Testis (tissue), 3 donors: ENCODE data around the gene CSRP2. TPM values are rescaled to one million over a fixed set of nuclear protein-coding genes. Genes with fewer than 3 reads are reported as not detected.

ENCODE experiments used
- DNase-seq: peaks from one replicate; pipeline ENCODE4 v3.0.0-alpha.2; 2019
- H3K27ac ChIP-seq, 2 donors: fragments of 200-600 bp; sonication (generic); one replicate each; pipeline ENCODE4 v1.5.1; 2019
- H3K27me3 ChIP-seq: fragments of 200-600 bp; sonication (generic); one replicate; pipeline ENCODE4 v1.5.1; 2019
- H3K36me3 ChIP-seq: fragments of 200-600 bp; sonication (generic); one replicate; pipeline ENCODE4 v1.5.1; 2017; ENCODE audit warnings: low read depth; ENCODE audit errors: missing control alignments
- H3K4me1 ChIP-seq: fragments of 200-600 bp; sonication (generic); one replicate; pipeline ENCODE4 v1.5.1; 2019
- H3K4me3 ChIP-seq, 2 donors: fragments of 200-600 bp; sonication (generic); one replicate each; pipeline ENCODE4 v1.5.1; 2017 to 2019
- H3K9me3 ChIP-seq: fragments of 200-600 bp; sonication (generic); one replicate; pipeline ENCODE4 v1.5.1; 2017
- CTCF ChIP-seq, 3 experiments: fragments of 450-650 bp in 2 of 3; fragments of 200-600 bp in 1 of 3; sonication (generic) in 1 of 3; IDR thresholded peaks; one replicate each; pipeline ENCODE4 v1.5.1; 2016 to 2019; ENCODE audit warnings: antibody characterized with exemption in 3 of 3, mild to moderate bottlenecking in 2 of 3, moderate library complexity in 1 of 3
- POLR2A ChIP-seq: fragments of 450-650 bp; IDR thresholded peaks from one replicate; pipeline ENCODE4 v1.6.1; 2017; ENCODE audit warnings: antibody characterized with exemption, mild to moderate bottlenecking, moderate library complexity
- WGBS, 2 donors: methylation state at CpG; one replicate each; pipeline ENCODE4 v1.1.5; 2018; 5-methylcytosine and 5-hydroxymethylcytosine counted together
- intact Hi-C: fragments of 100-400 bp; cut with DNase I; formaldehyde crosslinking; loops from one replicate; pipeline ENCODE4 v1.15.1; 2023; ENCODE audit warnings: low total_unique reads
- polyA plus RNA-seq: library from polyadenylated mRNA; stranded (reverse); fragments of 350-450 nt; fragmentation: Illumina TruSeq; extraction: RNeasy Lipid Tissue Mini Kit (QIAGEN cat#74804); gene quantifications from one replicate; pipeline ENCODE4 v1.2.3, GENCODE V29; 2014; ENCODE audit warnings: low read depth, low replicate concordance; ENCODE audit not compliant: insufficient read depth
- total RNA-seq, 2 donors: library from RNA; depleted of rRNA; stranded (reverse); fragments of >200 nt; gene quantifications; one replicate each; pipeline ENCODE4 v1.2.3, GENCODE V29; 2016

The CSRP2 gene
- total and polyA plus RNA-seq, 3 donors from 2014 or later = 14.0 to 54.9 (median 20.1) TPM

DNA sequence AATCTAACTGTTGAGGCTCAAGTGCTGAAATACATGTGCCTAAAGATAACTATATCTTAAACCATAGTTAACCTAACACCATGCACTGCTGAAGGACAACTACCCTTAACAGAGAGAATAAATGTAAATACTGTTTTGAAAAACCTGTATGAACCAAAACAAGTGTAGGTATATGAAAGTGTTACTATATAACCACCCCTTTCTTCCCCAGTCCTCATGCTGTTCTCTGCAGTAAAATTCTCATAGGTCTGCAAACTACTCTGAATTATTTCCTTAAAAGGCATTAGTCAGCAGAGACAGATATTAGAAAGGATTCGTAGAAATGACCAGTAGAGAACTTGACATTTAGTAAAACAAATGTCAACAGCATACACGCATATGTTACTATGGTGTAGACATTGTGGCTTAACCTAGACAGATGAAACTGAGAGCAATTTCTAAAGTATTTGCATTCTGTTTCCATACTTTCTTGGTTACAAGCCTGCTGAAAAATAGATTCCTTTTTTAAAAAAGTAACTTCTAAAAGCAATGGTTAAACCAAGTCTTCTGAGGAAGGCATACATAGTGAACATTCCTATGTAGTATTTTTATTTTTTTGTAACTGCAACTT, 13.9 kb downstream of the CSRP2 start:
- H3K27me3 ChIP-seq = no peaks in the 10 kb centered on the region
- no peaks in the 10 kb centered on the region for H3K4me1 ChIP-seq

DNA sequence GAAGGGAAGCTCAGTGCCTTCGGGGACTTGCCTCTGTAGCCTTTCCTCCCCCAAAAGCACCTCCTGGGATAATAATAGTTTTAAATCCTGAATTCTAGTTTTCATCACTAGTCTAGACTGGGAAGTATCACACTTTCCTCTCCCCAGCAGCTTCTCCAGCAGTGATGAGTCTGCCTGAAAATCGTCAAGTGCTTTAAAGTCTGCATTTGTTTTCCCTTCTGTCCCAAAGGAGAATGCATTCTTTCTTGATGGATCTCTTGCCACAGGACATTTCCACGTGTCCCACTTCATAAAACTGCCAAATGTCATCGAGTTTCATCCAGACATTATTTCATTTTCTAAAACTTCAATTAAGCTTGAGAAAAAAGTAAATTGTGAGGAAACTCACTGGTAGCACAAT, 15.0 kb downstream of the CSRP2 start:
- Histone ChIP-seq H3K4me3 (no peak overlapping the region), H3K4me1 (no peaks in the 10 kb centered on the region), H3K9me3 (no peaks in the 10 kb centered on the region), H3K36me3 (no peaks in the 10 kb centered on the region), H3K27ac (no peak overlapping the region), H3K27me3 (no peaks in the 10 kb centered on the region)
- no peak for TF ChIP-seq POLR2A
- TF ChIP-seq CTCF (IDR thresholded peaks at IDR 0.05) = no peak
- DNase-seq = no peak
- intact Hi-C loops = no loop called here
- WGBS, 2 donors = 46 to 72% methylated on average over 4 of the region's 4 CpGs

More for the DNA sequence above, 13.9 kb downstream of the CSRP2 start:
- intact Hi-C loops = no loop called here
- 87 to 90% methylated on average over 2 of the region's 2 CpGs for WGBS, 2 donors
- TF ChIP-seq CTCF (IDR thresholded peaks at IDR 0.05) (no peak), POLR2A (no peak)
- no peaks in the 10 kb centered on the region for H3K36me3 ChIP-seq
- DNase-seq = no peak
- H3K9me3 ChIP-seq = no peaks in the 10 kb centered on the region
- H3K4me3 ChIP-seq = no peak overlapping the region
- H3K27ac ChIP-seq = no peak overlapping the region

GRCh38 chr12:76863005-76863670, 15.7 kb downstream of the CSRP2 start:
- WGBS, 2 donors = 70 to 74% methylated on average over 12 of the region's 12 CpGs
- Histone ChIP-seq H3K27me3 (no peaks in the 10 kb centered on the region), H3K36me3 (no peaks in the 10 kb centered on the region), H3K9me3 (no peaks in the 10 kb centered on the region), H3K4me3 (peak overlapping the region in 1 of 2 donors; percentile 8), H3K27ac (no peak overlapping the region), H3K4me1 (no peaks in the 10 kb centered on the region)
- no peak for TF ChIP-seq CTCF (IDR thresholded peaks at IDR 0.05)
- TF ChIP-seq POLR2A = no peak
- intact Hi-C loops = no loop called here
- DNase-seq = peak; percentile 35

GRCh38 chr12:76860256-76860655, 18.6 kb downstream of the CSRP2 start:
- no peaks in the 10 kb centered on the region for H3K4me1 ChIP-seq

More at GRCh38 chr12:76860256-76860655, 18.6 kb downstream of the CSRP2 start:
- Histone ChIP-seq H3K4me3 (no peak overlapping the region), H3K27me3 (no peaks in the 10 kb centered on the region), H3K27ac (no peak overlapping the region), H3K36me3 (no peaks in the 10 kb centered on the region), H3K9me3 (no peaks in the 10 kb centered on the region)
- WGBS, 2 donors = 81 to 86% methylated on average over 3 of the region's 3 CpGs
- DNase-seq = no peak
- TF ChIP-seq POLR2A (no peak), CTCF (IDR thresholded peaks at IDR 0.05) (no peak)
- intact Hi-C loops = no loop called here
